ENCODE results near the gene RNF213.

Gene RNF213

GRCh38 chr17:80220736-80221215 lies 39.9 kb upstream of the RNF213 start:
- TF ChIP-seq GATA2 (IDR thresholded peaks at IDR 0.05; ENCODE audit: low read depth, low read length), result no peak
- TF ChIP-seq GATA3 (IDR thresholded peaks at IDR 0.05; ENCODE audit: low read depth, low read length), result no peak

GRCh38 chr17:80221351-80222105 lies 39.1 kb upstream of the RNF213 start:
- TF ChIP-seq GATA3 (IDR thresholded peaks at IDR 0.05; ENCODE audit: low read depth, low read length) (no peak), GATA2 (IDR thresholded peaks at IDR 0.05; ENCODE audit: low read depth, low read length) (no peak)

GRCh38 chr17:80222376-80223141 lies 38.1 kb upstream of the RNF213 start:
- no peak for TF ChIP-seq GATA2 (IDR thresholded peaks at IDR 0.05; ENCODE audit: low read depth, low read length)
- TF ChIP-seq GATA3 (IDR thresholded peaks at IDR 0.05; ENCODE audit: low read depth, low read length), result no peak

- TF ChIP-seq GATA2 (IDR thresholded peaks at IDR 0.05; ENCODE audit: low read depth, low read length) (no peak), GATA3 (IDR thresholded peaks at IDR 0.05; ENCODE audit: low read depth, low read length) (no peak)
Measured at GRCh38 chr17:80223142-80223815, 37.4 kb upstream of the RNF213 start.

GRCh38 chr17:80223838-80224497 lies 36.7 kb upstream of the RNF213 start:
- TF ChIP-seq GATA3 (IDR thresholded peaks at IDR 0.05; ENCODE audit: low read depth, low read length) (no peak), GATA2 (IDR thresholded peaks at IDR 0.05; ENCODE audit: low read depth, low read length) (no peak)

- TF ChIP-seq GATA2 (IDR thresholded peaks at IDR 0.05; ENCODE audit: low read depth, low read length) (no peak), GATA3 (IDR thresholded peaks at IDR 0.05; ENCODE audit: low read depth, low read length) (no peak)
Measured at GRCh38 chr17:80224683-80225082, 36.0 kb upstream of the RNF213 start.

GRCh38 chr17:80225230-80225629 lies 35.4 kb upstream of the RNF213 start:
- TF ChIP-seq GATA3 (IDR thresholded peaks at IDR 0.05; ENCODE audit: low read depth, low read length), result no peak
- no peak for TF ChIP-seq GATA2 (IDR thresholded peaks at IDR 0.05; ENCODE audit: low read depth, low read length)

GRCh38 chr17:80227156-80227555 lies 33.5 kb upstream of the RNF213 start:
- TF ChIP-seq GATA3 (IDR thresholded peaks at IDR 0.05; ENCODE audit: low read depth, low read length), result no peak
- no peak for TF ChIP-seq GATA2 (IDR thresholded peaks at IDR 0.05; ENCODE audit: low read depth, low read length)

- no peak for TF ChIP-seq GATA2 (IDR thresholded peaks at IDR 0.05; ENCODE audit: low read depth, low read length)
Measured at GRCh38 chr17:80227666-80228065, 33.0 kb upstream of the RNF213 start.

- TF ChIP-seq GATA3 (IDR thresholded peaks at IDR 0.05; ENCODE audit: low read depth, low read length) (no peak), GATA2 (IDR thresholded peaks at IDR 0.05; ENCODE audit: low read depth, low read length) (no peak)
Measured at GRCh38 chr17:80228477-80228876, 32.2 kb upstream of the RNF213 start.

GRCh38 chr17:80229011-80229410 lies 31.6 kb upstream of the RNF213 start:
- TF ChIP-seq GATA3 (IDR thresholded peaks at IDR 0.05; ENCODE audit: low read depth, low read length) (no peak), GATA2 (IDR thresholded peaks at IDR 0.05; ENCODE audit: low read depth, low read length) (no peak)

GRCh38 chr17:80232438-80232837 lies 28.2 kb upstream of the RNF213 start:
- TF ChIP-seq GATA3 (IDR thresholded peaks at IDR 0.05; ENCODE audit: low read depth, low read length) (no peak), GATA2 (IDR thresholded peaks at IDR 0.05; ENCODE audit: low read depth, low read length) (no peak)

GRCh38 chr17:80233202-80233601 lies 27.4 kb upstream of the RNF213 start:
- TF ChIP-seq GATA3 (IDR thresholded peaks at IDR 0.05; ENCODE audit: low read depth, low read length) (no peak), GATA2 (IDR thresholded peaks at IDR 0.05; ENCODE audit: low read depth, low read length) (no peak)

GRCh38 chr17:80236911-80237310 lies 23.7 kb upstream of the RNF213 start:
- TF ChIP-seq GATA3 (IDR thresholded peaks at IDR 0.05; ENCODE audit: low read depth, low read length) (no peak), GATA2 (IDR thresholded peaks at IDR 0.05; ENCODE audit: low read depth, low read length) (no peak)
